DMS153 treated with DMSO at 0.1 percent for 48 hours (cell line): Measurements from ENCODE around the gene TANC1.

ENCODE experiments used
- DNase-seq: peaks from one replicate; lab custom pipeline; 2025; ENCODE audit not compliant: unreplicated experiment; lab: John Stamatoyannopoulos, UW

The TANC1 gene

DNA sequence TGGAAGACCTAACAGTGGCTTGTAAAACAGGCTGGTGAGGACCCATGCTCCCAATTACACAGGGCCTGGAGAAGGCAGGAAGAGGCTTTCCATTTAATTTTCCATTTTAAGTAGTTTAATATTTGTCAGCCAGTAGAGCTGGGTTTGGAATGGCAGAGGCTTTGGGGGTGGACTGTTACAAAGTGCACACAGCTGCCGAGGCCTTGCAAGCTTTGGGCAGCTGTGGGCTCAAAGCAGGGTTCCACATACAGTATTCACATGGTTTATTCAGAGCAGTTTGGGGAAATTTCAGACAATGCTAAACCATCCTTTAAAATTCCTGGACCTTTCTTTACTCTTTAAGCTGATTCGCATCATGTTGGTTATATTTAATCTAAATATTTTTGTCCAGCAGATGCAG is 185.5 kb downstream of the TANC1 start:
- no peak for DNase-seq

DNA sequence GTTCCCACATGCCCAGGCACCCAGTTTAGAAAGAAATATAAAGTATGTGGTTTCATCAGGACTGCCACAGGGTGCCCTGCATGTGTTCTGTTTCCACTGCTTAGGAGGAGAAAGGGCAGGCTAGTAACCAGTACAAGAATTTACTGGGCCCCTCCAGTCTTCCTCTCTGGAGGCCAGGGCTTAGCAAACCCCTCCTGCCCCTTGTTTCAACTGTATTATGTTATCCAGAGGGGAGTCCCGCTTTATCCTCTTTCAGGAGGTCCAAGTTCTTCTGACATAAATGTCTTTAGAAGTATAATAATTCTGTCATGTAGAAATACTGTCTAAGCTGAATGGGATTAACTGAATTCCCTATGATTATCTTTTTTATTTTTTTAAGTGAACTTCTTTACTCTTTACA is 185.9 kb downstream of the TANC1 start:
- no peak for DNase-seq

DNA sequence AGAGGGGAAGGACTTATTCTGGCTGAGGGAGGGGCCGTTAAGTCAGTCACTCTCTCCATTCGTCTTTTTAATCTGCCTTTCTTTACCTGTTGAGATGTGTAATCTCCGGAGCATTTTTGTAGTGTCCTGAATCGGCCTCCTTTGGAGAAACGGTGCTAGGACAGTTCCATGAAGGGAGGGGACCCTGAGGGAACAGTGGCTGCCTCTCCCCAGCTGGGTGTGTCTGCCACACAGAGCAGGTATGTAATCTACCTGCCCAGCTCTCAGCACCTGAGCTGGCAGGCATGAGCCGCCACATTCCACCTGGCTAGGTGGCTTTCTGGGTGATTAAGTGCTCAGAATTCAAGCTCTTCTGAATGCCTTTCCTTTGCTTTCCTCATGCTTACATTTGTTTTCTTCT is 186.9 kb downstream of the TANC1 start:
- peak; percentile 14 for DNase-seq

DNA sequence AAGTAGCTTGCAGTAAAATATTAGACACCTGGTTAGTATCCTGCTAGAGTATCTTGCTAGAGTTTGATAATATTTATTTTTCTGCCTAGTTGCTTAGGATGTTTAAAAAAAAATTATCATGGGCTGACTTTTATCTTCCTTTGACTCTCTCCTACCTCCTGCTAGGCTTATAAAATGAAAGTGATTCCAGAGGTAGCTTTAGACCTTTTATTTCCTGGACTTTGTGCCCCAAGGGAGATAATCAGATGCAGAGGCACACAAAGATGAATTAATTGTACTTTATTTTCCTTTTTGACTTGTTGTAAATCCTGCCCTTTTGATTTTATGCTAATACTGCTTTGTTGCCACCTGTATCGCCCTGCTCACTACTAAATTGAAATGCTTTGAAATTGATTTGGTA is 187.4 kb downstream of the TANC1 start:
- no peak for DNase-seq

DNA sequence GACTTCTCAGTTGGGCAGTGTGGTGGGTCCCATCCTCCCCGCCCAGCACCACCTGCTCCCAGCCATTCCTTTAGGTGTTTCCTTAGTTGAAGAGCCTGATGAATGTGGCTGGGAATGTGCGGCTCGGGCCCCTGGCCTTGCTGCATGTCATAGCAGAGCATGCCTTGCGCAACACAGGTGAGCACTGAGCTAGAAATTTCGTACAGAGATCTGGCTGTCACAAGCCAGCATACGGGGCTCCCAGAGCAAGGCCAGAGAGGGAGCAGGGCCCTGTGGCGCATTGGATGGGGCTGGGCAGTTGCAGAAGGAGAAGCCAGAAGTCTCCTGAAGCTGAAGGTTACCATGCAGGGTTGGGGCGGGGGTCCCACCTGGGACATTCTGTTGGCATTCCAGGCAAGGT is 188.4 kb downstream of the TANC1 start:
- no peak for DNase-seq

DNA sequence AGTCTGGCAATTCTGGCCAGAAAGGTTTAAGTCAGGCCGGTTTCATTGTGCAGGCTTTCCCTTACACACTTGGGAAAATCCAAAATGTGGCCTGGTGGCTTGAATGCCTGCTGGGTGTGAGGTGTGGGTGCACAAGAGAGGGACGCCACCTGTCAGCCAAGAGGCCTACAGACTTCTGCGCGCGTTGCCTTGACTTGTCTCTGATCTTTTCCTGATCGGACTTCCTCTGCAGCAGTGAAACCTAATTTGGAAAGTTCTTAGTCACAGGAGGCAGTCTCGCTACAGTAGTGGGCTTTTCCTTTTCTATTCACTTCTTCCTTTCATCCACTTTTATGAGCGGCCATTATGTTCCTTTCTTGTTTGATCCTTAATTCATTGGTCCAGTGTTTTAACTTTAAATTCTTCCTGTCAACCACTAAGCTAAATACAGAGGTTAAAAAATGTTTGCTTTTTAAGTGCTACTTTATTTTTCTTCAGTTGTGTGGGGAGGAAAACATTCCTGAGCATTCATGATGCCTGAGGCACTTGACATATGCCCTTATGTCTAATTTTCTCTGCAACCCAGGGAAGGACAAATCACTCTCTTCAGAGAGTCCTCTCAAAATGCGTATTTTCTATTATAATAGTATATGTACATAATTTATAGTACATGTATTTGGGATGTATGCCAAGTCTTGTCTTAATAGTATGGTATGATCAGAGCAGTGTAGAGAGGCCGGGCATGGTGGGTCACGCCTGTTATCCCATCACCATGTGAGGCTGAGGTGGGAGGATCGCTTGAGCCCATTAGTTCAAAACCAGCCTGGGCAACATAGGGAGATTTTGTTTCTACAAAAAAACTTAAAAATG is 189.1 kb downstream of the TANC1 start:
- DNase-seq: no peak

DNA sequence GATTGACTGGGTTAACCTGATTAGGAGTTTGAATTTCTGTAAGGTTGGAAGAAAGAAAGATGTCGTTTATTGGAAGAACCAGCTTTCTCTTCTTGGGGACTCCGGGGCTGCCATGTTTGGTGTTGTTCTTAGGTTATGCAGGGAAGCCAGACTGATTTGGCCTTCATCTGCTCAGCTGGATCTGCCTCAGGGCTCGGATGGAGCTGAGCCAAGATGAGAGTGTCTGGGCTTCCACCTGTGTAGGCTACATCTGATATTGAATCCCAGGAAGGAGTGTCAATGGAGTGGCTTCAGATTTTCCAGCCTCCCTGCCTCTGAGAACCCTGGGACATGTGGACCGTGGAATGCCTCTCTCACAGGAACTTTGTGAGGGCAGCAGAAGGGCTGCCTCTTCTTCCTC is 192.0 kb downstream of the TANC1 start:
- DNase-seq: no peak

DNA sequence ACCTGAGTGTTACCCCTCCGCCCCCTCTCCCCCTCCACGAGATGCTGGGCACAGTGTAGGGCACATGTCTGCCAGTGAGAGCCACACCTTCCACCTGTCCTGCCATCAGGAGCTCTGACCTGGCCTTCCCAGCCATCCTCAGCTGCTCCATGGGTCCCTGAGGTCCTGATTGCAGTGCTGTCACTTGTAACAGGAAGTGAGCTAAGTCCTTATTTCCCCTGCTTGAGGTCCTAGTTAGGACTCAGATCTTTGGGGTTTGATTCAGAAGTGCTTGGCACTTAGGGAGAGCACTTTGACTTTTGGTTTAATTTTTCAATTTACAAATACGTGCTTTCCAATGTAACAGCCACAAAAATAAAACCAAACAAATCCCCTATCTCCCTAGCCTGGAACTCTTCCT is 192.5 kb downstream of the TANC1 start:
- DNase-seq: no peak

DNA sequence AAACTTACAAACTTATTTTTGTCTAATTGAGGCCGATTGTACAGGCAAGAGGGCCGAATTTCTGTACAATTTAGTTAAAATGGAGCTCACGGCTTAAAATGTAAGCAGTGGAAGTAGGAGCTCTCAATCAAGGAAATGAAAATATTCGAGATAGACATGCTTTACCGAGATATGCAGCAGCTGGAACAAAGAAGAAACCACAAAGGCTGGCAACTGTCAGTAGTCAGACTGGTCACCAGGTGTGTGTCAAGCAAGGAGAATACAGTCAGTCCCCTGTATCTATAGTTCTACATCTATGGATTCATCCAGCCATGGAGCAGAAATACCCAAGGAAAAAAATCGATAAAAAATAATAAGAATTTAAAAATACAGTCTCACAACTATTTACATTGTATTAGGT is 195.5 kb downstream of the TANC1 start:
- no peak for DNase-seq

DNA sequence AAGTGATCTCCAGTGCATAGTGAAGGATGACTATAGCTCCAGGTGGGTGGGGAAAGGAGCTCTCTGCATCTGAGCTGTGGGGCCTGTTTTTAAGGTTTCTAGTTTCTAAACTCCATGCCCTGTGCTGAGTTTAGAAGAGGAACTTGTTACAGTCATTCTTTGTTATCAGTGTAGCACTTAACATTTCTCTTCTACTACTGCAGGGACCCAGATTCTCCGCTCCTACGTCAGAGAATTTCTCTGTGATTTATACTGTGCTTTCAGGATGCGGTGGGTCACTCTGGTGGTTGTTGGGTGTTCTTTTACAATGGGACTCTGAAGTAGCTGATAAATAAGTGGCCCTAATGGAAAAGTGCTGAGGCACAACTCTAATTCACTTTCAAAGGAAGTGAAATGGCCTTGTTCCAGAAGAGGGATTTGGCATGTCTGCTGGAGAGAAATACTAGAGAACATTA is 196.0 kb downstream of the TANC1 start:
- DNase-seq: no peak

DNA sequence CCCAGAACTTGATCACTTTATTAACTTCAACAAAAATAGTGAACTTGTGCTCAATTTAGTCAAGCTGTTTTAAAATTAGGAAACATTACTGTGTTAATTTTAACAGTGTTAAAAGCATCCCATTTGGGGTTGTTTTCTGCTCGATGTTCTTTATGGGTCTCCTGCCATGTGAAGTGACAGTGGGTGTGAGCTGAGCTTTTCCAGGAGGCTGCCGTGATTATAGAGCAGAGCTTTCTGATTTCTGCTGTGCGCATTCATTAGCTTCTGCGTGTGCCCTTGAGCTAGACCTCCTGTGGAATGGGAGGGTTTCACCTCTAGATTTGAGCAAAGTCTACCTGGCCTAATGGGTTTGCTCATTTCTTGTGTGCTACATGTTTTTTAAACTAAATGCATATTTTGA is 196.6 kb downstream of the TANC1 start:
- DNase-seq: no peak

DNA sequence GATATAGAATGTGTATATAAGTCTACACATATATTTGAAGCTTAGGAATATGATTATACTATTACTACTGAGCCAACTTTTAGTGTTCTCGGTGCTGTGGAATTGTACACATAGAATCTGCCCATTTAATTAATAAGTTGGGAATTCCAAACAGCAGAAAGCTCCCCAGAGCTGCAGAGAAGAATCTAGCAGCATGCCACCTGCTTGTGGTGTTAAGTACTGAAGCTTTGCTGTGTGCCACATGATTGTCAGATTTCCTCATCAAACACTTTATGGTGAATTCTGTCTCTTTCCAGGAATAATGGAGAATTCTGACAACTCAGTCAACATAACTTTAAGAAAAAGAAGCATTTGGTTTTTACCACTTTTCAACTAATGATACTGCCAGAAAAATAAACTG is 200.3 kb downstream of the TANC1 start:
- no peak for DNase-seq

DNA sequence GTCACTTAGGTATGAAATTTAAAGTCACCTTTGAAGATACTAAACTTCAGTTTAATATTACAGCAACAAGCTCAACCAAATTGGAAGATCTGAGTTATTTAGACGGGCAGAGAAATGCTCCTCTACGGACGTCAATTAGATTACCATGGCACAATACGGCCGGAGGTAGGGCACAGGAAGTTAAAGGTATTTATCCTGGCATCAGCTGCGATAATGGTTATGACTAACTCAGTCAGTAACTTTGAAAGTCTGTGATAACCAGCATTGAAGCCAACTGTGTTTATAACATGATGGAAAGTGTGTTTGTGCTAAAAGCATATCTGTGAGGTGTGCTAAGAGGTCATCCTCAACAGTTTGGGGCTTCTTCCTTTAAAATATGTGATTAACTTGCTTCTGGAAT is 200.7 kb downstream of the TANC1 start:
- DNase-seq: no peak

DNA sequence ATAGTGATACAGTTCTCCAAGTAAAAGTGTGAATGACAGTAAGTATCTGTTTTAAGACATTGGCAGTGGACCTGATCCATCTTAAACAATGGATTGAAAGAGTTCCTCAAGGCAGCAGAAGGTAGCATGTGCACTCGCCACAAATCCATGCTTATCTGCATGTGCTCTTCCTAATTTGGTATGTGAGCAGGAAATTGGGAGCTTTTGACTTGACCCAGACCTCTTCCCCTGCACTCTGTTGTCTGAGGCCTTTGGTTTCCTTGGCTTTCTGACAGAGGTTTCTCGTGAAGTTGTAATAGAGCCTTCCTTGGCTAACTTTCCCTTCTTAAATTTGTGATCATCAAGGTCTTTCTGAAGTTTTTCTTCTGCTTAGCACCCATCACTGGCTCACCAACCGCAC is 204.0 kb downstream of the TANC1 start:
- DNase-seq: no peak

DNA sequence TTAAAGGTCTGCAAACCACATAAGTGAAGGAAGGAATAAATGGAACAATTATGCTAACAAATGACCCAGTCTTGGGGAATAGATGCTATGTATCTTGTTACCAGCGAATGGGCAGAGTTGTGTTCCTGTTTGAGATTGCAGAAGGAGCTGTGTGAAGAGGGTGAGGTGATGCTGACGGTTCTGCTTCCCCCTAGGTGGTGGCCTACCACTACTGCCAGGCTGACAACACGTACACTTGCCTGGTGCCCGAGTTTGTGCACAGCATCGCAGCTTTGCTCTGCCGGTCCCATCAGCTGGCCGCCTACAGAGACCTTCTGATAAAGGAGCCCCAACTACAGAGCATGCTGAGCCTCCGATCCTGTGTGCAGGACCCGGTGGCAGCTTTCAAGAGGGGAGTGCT is 206.3 kb downstream of the TANC1 start:
- DNase-seq: no peak

DNA sequence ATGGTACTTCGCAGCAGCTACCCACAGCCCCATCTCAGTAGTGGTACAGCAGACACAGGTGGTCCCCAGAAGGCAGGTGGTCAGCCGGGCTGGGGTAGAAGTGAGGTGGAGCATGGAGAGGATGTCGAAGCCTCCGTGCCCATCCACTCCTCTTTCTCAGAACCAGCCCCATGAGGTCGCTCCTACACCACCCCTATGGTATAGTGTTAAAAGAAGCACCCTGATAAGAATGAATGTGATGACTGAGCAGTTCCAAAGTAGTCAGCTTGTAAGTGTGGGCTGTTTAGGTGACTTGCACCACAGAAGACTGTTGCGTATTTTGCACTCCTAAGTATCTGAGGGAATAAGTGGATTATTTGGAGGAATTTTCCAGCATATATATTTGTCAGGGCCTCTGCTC is 206.7 kb downstream of the TANC1 start:
- no peak for DNase-seq

DNA sequence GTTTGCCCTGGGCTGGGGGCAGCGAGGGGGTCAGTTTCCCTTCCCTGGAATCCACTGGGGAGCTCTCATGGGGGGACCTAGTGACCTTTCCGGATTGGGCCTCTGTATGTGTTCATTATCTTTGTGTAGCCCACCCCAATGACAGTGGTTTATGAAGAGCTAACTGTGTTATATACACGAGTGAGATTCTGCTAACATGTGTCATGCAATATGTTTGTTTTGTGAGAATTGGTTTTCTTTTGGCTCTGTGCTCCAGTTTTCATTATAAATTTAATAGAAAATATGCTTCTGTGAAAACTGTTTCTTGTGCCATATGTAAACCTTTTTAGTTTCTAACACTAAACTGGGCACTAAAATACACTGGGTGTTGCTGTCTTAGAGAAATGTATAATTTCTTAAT is 207.5 kb downstream of the TANC1 start:
- no peak for DNase-seq

DNA sequence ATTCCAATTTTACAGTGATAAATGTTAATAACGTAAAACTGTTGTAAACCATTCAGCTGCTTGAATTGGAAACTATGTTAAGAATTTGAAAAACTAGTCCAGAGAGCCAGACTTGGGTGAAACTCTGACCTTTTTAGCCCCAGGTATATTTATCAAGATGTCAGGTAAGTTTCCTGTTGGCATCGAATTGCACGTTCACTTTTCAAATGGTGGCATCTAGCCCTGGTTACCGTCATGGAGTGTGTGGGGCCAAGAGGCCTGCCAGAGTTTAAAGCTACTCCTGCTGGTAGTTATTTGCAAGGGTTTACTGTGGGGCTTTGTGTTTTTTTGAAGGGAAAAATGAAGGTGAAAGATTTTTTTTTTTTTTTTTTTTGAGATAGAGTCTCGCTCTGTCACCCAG is 208.1 kb downstream of the TANC1 start:
- no peak for DNase-seq

DNA sequence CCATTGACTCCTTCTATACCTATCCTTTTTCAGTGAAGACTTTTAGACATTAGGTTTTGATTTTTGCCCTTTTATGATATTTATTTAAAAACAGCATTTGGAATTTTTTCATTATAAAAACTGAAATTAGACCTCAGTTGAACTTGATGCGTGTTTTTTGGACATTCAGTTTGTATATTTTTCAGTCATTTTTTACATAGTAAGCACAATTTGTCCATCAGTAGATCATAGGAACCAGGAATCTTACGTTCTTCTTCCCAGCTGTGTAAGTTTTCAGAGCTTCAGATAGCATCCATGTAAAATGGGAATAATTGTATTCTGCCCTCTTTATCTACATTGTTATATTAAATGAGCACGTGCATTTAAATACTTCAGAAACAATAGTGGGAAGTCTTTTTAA is 208.9 kb downstream of the TANC1 start:
- DNase-seq: no peak

DNA sequence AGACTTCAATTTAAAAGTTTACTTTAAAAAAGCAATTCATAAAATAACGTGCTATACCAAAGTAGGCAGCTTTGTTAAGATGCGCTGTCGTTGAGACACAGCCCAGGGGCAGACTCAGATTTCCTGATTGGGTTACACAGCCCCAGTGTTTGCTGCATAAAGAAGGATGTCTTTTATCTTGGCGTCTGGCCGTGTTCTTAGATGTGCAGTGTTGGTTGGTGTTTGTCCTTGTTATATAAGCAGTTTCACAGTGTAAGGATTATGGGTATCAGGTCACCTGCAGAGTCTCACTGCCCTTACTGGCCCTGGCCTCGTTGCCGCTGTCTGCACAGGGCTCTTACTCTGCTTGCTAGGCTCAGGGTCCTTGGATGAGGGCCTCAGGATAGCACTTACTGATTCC is 209.5 kb downstream of the TANC1 start:
- no peak for DNase-seq

DNA sequence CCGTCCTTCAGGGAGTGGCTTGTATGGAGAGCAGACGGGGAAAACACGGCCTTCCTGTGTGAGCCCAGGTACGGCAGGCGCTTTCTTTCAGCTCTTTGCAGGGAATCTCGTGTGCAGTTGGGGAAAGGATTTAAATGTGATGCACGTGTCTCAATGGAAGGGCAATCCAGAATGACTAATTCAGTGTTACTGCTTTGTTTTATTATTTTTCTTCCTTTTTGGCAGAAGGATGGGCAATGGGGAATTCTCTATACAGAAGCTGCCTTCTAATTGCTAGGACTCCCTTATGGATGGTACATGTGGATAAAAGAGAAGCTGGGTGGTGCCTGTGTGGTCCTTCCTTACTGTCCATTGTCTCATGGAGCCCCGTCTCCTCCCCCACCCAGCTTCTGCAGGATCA is 210.7 kb downstream of the TANC1 start:
- DNase-seq: no peak

DNA sequence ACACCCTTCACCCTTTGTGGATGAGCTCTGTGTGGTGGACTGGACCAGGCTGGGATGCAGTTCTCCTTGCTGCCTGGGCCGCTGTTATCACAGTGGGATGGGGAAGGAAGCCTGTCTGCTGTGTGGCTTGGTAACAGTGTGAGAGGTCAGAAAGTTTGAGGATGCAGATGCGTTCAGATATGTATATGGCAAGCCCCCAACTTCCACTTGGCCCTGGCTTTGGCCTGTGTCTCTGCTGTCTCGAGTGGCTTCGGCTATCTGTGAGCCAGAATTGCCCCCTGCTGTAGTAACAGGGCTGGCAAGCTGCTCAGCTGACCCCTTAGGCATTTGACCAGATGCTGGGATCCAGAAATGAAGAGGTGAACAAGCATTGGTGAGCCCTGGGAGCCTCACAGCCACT is 211.3 kb downstream of the TANC1 start:
- no peak for DNase-seq

DNA sequence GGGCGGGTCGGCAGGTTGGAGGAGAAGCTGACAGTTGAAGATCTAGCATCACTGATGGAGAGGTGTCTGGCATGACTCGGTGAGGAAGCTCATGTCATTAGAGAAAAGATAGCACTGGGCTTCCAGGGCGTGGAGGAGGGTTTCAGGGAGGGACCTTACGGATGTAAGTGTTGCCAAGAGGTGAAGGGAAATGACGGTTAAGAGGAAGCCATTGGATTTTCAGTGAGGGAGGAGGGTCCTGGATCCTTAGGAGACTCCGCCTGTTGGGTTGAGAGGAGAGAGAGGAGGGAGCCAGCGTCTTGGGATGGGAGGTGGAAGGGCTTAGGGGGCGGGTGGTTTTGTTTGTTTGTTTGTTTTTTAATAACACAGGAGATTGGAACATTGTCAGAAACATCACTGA is 214.9 kb downstream of the TANC1 start:
- DNase-seq: no peak
